HepG2 (cell line): Measurements from ENCODE around the gene COL5A1. TPM values are rescaled to one million over a fixed set of nuclear protein-coding genes. Genes with fewer than 3 reads are reported as not detected.

Experiments used
- DNMT3B ChIP-seq: conservative IDR thresholded peaks from 2 replicates; pipeline ENCODE4 v1.6.1; 2016; ENCODE audit warnings: missing biosample characterization, control low read depth
- JDP2 ChIP-seq: sonication (generic); formaldehyde crosslinking; IDR thresholded peaks from 2 replicates; pipeline ENCODE4 v1.8.1; 2022; ENCODE audit warnings: missing genetic modification reagents, borderline replicate concordance
- NONO ChIP-seq, 2 experiments: fragments of 450-650 bp in 1 of 2; sonication (generic) in 1 of 2; formaldehyde crosslinking in 1 of 2; IDR thresholded peaks in 1 of 2; conservative IDR thresholded peaks in 1 of 2; 2 replicates each; pipeline versions ENCODE4 v1.6.1 to v1.8.0; 2017 to 2022; ENCODE audit warnings: mild to moderate bottlenecking in 1 of 2, missing genetic modification reagents in 1 of 2, moderate library complexity in 1 of 2
- SAFB2 ChIP-seq: sonication (generic); formaldehyde crosslinking; IDR thresholded peaks from 2 replicates; pipeline ENCODE4 v1.5.1; 2020; ENCODE audit warnings: missing genetic modification reagents, low read depth, mild to moderate bottlenecking, borderline replicate concordance
- polyA plus RNA-seq, 8 experiments: library from polyadenylated mRNA; depleted of rRNA in 3 of 8; stranded (reverse) in 7 of 8; unstranded in 1 of 8; fragments of >200 nt; fragmentation: Illumina TruSeq in 4 of 8; extraction: Trizol in 4 of 8; gene quantifications; 2 replicates each; pipeline versions ENCODE4 v1.2.1 to v1.2.3, GENCODE V29; 2011 to 2016; ENCODE audit warnings: low read depth in 4 of 8, missing spikeins in 1 of 8, mixed read lengths in 1 of 8; ENCODE audit not compliant: insufficient read depth in 1 of 8
- total RNA-seq, 5 experiments: library from RNA; depleted of rRNA; stranded (reverse); fragments of >200 nt; fragmentation: Illumina TruSeq; extraction: Trizol; gene quantifications; 2 replicates each; pipeline ENCODE4 v1.2.3, GENCODE V29; 2016; ENCODE audit warnings: low read depth in 1 of 5
- TF ChIP-seq, protein P1 (sequence below), 2 experiments: fragments of 450-650 bp in 1 of 2; sonication (generic) in 1 of 2; formaldehyde crosslinking in 1 of 2; IDR thresholded peaks; 2 replicates each; pipeline versions ENCODE4 v1.6.1 to v1.8.0; 2016 to 2022; ENCODE audit warnings: antibody characterized with exemption in 1 of 2, mild to moderate bottlenecking in 1 of 2, missing genetic modification reagents in 1 of 2

The COL5A1 gene
- total and polyA plus RNA-seq, 2 of the 13 experiments (the other 11 are each of a cell fraction or from before 2014, with no cell fraction given), result not detected

DNA sequence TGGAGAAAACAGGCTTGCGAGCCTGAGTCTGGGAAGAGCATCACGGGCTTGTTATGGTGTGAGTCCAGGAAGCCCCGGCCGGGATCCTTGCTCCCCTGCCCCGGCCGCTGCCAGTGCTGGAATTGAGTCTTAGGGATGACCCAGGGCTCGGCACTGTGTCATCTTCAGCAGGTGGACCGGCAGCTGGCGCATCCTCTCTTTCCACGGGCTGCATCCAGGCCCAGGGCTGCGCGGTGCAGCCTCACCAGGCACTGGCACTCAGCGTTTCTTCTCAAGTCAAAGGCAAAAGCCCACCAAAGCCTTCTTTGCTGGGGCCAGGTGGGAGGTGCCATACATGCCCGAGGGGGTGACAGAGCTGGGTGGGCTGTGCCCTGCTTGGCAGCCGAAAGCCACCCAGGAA, 46.6 kb downstream of the COL5A1 start (continued):
- TF ChIP-seq, protein P1, sequence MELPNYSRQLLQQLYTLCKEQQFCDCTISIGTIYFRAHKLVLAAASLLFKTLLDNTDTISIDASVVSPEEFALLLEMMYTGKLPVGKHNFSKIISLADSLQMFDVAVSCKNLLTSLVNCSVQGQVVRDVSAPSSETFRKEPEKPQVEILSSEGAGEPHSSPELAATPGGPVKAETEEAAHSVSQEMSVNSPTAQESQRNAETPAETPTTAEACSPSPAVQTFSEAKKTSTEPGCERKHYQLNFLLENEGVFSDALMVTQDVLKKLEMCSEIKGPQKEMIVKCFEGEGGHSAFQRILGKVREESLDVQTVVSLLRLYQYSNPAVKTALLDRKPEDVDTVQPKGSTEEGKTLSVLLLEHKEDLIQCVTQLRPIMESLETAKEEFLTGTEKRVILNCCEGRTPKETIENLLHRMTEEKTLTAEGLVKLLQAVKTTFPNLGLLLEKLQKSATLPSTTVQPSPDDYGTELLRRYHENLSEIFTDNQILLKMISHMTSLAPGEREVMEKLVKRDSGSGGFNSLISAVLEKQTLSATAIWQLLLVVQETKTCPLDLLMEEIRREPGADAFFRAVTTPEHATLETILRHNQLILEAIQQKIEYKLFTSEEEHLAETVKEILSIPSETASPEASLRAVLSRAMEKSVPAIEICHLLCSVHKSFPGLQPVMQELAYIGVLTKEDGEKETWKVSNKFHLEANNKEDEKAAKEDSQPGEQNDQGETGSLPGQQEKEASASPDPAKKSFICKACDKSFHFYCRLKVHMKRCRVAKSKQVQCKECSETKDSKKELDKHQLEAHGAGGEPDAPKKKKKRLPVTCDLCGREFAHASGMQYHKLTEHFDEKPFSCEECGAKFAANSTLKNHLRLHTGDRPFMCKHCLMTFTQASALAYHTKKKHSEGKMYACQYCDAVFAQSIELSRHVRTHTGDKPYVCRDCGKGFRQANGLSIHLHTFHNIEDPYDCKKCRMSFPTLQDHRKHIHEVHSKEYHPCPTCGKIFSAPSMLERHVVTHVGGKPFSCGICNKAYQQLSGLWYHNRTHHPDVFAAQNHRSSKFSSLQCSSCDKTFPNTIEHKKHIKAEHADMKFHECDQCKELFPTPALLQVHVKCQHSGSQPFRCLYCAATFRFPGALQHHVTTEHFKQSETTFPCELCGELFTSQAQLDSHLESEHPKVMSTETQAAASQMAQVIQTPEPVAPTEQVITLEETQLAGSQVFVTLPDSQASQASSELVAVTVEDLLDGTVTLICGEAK (IDR thresholded peaks at IDR 0.05), result no peak
- TF ChIP-seq, protein P1 (CRISPR knock-in tag; IDR thresholded peaks at IDR 0.05), result no peak
- no peak for TF ChIP-seq JDP2 (CRISPR knock-in tag)
- no peak for TF ChIP-seq NONO (IDR thresholded peaks at IDR 0.05)
- TF ChIP-seq NONO (CRISPR knock-in tag; conservative IDR thresholded peaks at IDR 0.05), result no peak
- TF ChIP-seq DNMT3B (CRISPR knock-in tag), result no peak
- TF ChIP-seq SAFB2, result no peak
